WERI-Rb-1 (cell line): ENCODE results near the gene AP1B1.

Experiments
- DNase-seq: peaks from one replicate; pipeline ENCODE4 v3.0.0-alpha.2; 2020
- H3K27ac ChIP-seq: fragments of 250-450 bp; sonication (Bioruptor Pico); 2 replicates; pipeline ENCODE4 v1.5.1; 2020; ENCODE audit warnings: mild to moderate bottlenecking, moderate library complexity
- H3K27me3 ChIP-seq: fragments of 250-450 bp; sonication (Bioruptor Pico); 2 replicates; pipeline ENCODE4 v1.5.1; 2021; ENCODE audit warnings: mild to moderate bottlenecking, low read depth, moderate library complexity; ENCODE audit not compliant: insufficient read depth, severe bottlenecking
- H3K36me3 ChIP-seq: fragments of 250-450 bp; sonication (Bioruptor Pico); 2 replicates; pipeline ENCODE4 v1.5.1; 2020; ENCODE audit warnings: mild to moderate bottlenecking, moderate library complexity
- H3K4me3 ChIP-seq: 2 replicates; pipeline ENCODE4 v1.5.1; 2011; ENCODE audit warnings: low read depth, mild to moderate bottlenecking, control low read depth, low read length
- H3K9me3 ChIP-seq: fragments of 250-450 bp; sonication (Bioruptor Pico); 2 replicates; pipeline ENCODE4 v1.5.1; 2021; ENCODE audit warnings: mild to moderate bottlenecking, moderate library complexity; ENCODE audit not compliant: severe bottlenecking
- CTCF ChIP-seq: IDR thresholded peaks from 2 replicates; pipeline ENCODE4 v1.5.1; 2011; ENCODE audit warnings: low read depth, mild to moderate bottlenecking, control low read depth, inconsistent platforms, low read length

Gene AP1B1

GRCh38 chr22:29387921-29388758, at the start of gene AP1B1:
Gene AP1B1, minus strand, starts transcription at chr22:29388570. Its CDS starts 21,327 bp downstream, at chr22:29367243.
- peak within 1 kb of the TSS; percentile 73 for H3K4me3 ChIP-seq

GRCh38 chr22:29435236-29436136, 47.1 kb upstream of the AP1B1 start:
- H3K9me3 ChIP-seq, result no peaks in the 10 kb centered on the region
- H3K27me3 ChIP-seq, result no peaks in the 10 kb centered on the region
- H3K27ac ChIP-seq, result no peak overlapping the region
- no peaks in the 10 kb centered on the region for H3K36me3 ChIP-seq
- no peak overlapping the region for H3K4me3 ChIP-seq
- TF ChIP-seq CTCF, result no peak
- DNase-seq, result no peak

More at GRCh38 chr22:29387921-29388758, at the start of gene AP1B1:
- DNase-seq, result peak; percentile 97
- peaks cover 21% of the 10 kb centered on the region for H3K36me3 ChIP-seq
- no peaks in the 10 kb centered on the region for H3K9me3 ChIP-seq
- peak within 1 kb of the TSS; percentile 71 for H3K27ac ChIP-seq
- no peak for TF ChIP-seq CTCF
- no peaks in the 10 kb centered on the region for H3K27me3 ChIP-seq

- H3K4me3 ChIP-seq, result no peak overlapping the region
- no peak for TF ChIP-seq CTCF
- no peak overlapping the region for H3K27ac ChIP-seq
- H3K27me3 ChIP-seq, result no peaks in the 10 kb centered on the region
- H3K9me3 ChIP-seq, result no peaks in the 10 kb centered on the region
- no peaks in the 10 kb centered on the region for H3K36me3 ChIP-seq
- DNase-seq, result no peak
Measured at GRCh38 chr22:29434288-29434687, 45.9 kb upstream of the AP1B1 start.

GRCh38 chr22:29433856-29434255, 45.5 kb upstream of the AP1B1 start:
- TF ChIP-seq CTCF, result no peak
- H3K4me3 ChIP-seq, result no peak overlapping the region
- no peaks in the 10 kb centered on the region for H3K36me3 ChIP-seq
- no peaks in the 10 kb centered on the region for H3K9me3 ChIP-seq
- no peak for DNase-seq
- no peaks in the 10 kb centered on the region for H3K27me3 ChIP-seq
- no peak overlapping the region for H3K27ac ChIP-seq

- H3K4me3 ChIP-seq, result no peak overlapping the region
- no peak overlapping the region for H3K27ac ChIP-seq
- H3K27me3 ChIP-seq, result no peaks in the 10 kb centered on the region
- TF ChIP-seq CTCF, result no peak
- no peak for DNase-seq
- no peaks in the 10 kb centered on the region for H3K36me3 ChIP-seq
- no peaks in the 10 kb centered on the region for H3K9me3 ChIP-seq
Measured at GRCh38 chr22:29431986-29432385, 43.6 kb upstream of the AP1B1 start.
